DMS53 treated with DMSO at 0.1 percent for 48 hours (cell line): ENCODE measurements around the gene SH3RF1.

ENCODE experiments used
- DNase-seq: peaks from one replicate; lab custom pipeline; 2025; ENCODE audit not compliant: unreplicated experiment; lab: John Stamatoyannopoulos, UW

Gene SH3RF1

DNA sequence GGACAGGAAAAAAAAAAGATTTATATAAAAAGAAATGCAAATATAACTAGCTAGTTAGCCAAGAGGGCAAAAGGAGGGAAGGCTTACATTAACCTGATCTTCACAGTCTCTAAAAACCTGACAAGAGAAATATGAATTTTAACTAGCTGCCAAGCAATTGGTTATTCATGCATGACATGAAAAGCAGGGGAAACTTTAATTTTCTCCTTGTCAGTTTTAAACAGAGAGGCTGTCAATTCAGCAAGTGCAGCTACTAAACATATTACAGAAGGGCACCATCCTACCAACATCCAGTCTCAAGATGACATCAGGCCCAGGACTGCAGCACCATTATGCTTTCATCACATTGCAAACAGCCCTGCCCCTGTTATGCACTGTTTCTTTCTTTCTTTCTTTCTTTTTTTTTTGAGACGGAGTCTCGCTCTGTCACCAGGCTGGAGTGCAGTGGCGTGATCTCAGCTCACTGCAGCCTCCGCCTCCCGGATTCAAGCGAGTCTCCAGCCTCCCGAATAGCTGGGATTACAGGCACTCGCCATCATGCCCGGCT lies 221.8 kb downstream of the SH3RF1 start:
- DNase-seq = no peak

DNA sequence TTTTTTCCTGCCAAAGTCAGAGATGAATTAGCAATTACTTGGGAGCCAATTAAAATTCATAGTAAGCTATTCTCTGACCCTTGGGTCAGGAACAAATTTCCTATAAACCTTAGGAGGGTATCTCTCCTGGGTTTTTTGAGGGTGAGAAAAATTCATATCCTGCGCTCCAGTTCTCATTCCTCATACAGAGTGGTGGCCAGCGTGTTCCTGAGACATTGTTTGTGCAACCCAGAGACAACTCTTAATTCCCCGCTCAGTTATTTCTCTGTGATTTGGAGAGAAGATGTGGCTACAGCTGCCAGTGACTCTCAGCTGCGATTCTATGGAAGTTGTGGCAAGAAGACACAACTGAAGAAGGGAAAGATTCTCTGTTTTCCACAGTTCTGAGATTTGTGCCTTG lies 222.8 kb downstream of the SH3RF1 start:
- DNase-seq = no peak

DNA sequence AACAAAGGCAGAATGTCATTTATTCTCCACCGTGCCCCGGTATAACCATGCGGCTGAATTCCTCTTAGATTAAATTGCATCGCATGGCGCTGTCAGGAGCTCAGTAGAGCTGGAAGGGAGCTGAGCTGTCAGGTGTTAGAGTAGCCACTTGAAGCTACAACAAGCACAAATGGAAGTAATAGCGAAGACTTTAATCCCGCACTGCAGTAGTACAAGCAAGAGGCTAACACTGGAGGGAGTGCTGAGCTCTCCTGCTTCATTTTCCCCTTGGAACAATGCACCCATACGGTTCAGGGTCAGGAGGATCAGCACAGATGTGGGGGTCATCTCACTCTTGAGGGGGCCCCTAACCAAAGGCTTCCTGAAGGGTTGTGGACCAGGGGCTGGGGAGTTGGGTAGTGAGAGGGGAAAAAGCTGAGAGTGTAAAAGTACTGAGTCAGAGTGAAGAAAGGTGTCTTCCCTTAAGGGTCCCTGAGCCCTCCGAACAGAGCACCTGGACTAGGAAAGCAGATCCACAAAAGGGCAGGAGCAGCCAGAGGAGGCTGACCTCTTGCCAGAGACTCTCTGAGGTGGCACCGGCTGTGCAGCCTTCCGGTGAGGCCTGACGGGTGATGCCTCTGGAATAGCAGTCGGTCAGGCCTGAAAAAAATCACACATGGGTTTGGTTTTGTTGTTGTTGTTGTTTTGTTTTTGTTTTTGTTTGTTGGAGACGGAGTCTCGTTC lies 224.7 kb downstream of the SH3RF1 start:
- no peak for DNase-seq

DNA sequence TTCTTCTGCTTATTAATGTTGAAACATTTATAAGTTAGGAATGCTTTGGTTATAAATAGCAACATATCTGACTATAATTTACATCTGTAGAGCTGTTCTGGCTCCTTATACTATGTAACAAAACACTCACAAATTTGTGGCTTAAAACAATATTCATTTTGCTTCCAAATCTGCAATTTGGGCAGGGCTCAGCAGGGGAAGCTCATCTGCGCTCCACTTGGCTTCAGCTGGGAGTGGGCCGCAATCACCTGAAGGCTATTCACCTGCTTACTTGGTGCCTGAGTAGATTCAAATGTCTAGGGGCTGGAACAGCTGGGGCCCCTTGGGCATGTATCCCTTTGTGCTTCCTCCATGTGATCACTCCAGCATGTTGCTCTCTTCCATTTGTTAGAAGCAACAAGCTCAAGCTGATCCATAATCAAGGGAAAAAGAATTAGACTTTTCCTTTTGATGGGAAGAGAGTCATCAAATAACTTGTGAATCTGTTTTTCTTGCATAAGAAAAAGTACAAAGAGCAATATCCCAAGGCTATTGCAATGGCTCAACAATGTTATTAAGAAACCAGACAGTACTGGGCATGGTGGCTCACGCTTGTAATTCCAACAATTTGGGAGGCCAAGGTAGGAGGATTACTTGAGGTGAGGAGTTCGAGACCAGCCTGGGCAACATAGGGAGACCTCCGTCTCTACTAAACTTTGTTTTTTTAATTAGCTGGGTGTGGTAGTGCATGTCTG lies 225.9 kb downstream of the SH3RF1 start:
- DNase-seq = no peak
